Hippocampal formation (tissue), 2 donors: Measurements from ENCODE around the gene TMEM205.
A peak's percentile ranks its signal among the peaks of the same experiment; 100 is the strongest.
"Not testable (repeated sequence)": the region's sequence is repeated elsewhere in the genome, so short reads cannot be mapped to it uniquely, and the experiment has no call there.

Experiments used
- DNase-seq, 2 donors: peaks; one replicate each; lab custom pipeline; 2025; lab: John Stamatoyannopoulos, UW

TMEM205 gene

GRCh38 chr19:11373166-11373884 lies 27.3 kb upstream of the TMEM205 start:
- peak; percentile 29 to 54 for DNase-seq

- DNase-seq = no peak
Measured at GRCh38 chr19:11370744-11371143, 24.7 kb upstream of the TMEM205 start.

- DNase-seq = no peak
Measured at GRCh38 chr19:11367528-11367927, 21.5 kb upstream of the TMEM205 start.

GRCh38 chr19:11365557-11366117 lies 19.6 kb upstream of the TMEM205 start:
- DNase-seq = no peak

- no peak for DNase-seq
Measured at GRCh38 chr19:11364935-11365334, 18.9 kb upstream of the TMEM205 start.

- DNase-seq = no peak
Measured at GRCh38 chr19:11364296-11364904, 18.3 kb upstream of the TMEM205 start.

- no peak for DNase-seq
Measured at GRCh38 chr19:11363881-11364280, 17.8 kb upstream of the TMEM205 start.

- DNase-seq = no peak
Measured at GRCh38 chr19:11361771-11362731, 16.0 kb upstream of the TMEM205 start.

- DNase-seq = no peak
Measured at GRCh38 chr19:11361037-11361770, 15.1 kb upstream of the TMEM205 start.

GRCh38 chr19:11359421-11359820 lies 13.4 kb upstream of the TMEM205 start:
- DNase-seq = no peak

GRCh38 chr19:11356676-11357550 lies 10.8 kb upstream of the TMEM205 start:
- DNase-seq = no peak

GRCh38 chr19:11356074-11356397 lies 10.0 kb upstream of the TMEM205 start:
- DNase-seq = no peak

GRCh38 chr19:11355160-11356073 lies 9.3 kb upstream of the TMEM205 start, which contains the start of gene PLPPR2:
Gene PLPPR2, plus strand, starts transcription at chr19:11355432. Its CDS starts 2,242 bp downstream, at chr19:11357674.
- DNase-seq = peak; percentile 70 to 72

GRCh38 chr19:11354102-11354501 lies 8.0 kb upstream of the TMEM205 start:
- not testable (repeated sequence) for DNase-seq

GRCh38 chr19:11349171-11349570 lies 3.1 kb upstream of the TMEM205 start:
- no peak for DNase-seq

- DNase-seq = no peak
Measured at GRCh38 chr19:11347546-11348039, 1.5 kb upstream of the TMEM205 start.

GRCh38 chr19:11345122-11345803 lies 805 bp downstream of the TMEM205 start:
- DNase-seq = no peak

- no peak for DNase-seq
Measured at GRCh38 chr19:11342429-11342828, 3.6 kb downstream of the TMEM205 start.

- DNase-seq = not testable (repeated sequence)
Measured at GRCh38 chr19:11340099-11340467, 6.0 kb downstream of the TMEM205 start.
